ENCODE data around the gene SORCS2. TPM values are rescaled to one million over a fixed set of nuclear protein-coding genes. Genes with fewer than 3 reads are reported as not detected.

Gene SORCS2
- total RNA-seq, 4 donors from 2014 or later: 0.48 to 1.8 (median 0.68) TPM; not detected in 1

- intact Hi-C loops (cut with DNase I; ENCODE audit: low total_unique reads) (no loop called here), in situ Hi-C loops (cut with MboI; ENCODE audit: low pct_ligation_motif_present in 1 of 4, low pct_unique_long_range_greater_than_20kb in 1 of 4, low sequenced_read_pairs in 3 of 4) (no loop called here)
- Histone ChIP-seq H3K36me3 (no peaks in the 10 kb centered on the region), H3K27ac (no peak overlapping the region), H3K4me3 (no peak overlapping the region), H3K9me3 (no peaks in the 10 kb centered on the region), H3K27me3 (no peaks in the 10 kb centered on the region), H3K4me1 (no peaks in the 10 kb centered on the region)
- DNase-seq: no peak
- TF ChIP-seq POLR2A (IDR thresholded peaks at IDR 0.05) (no peak), EP300 (IDR thresholded peaks at IDR 0.05; ENCODE audit: low read depth) (no peak), POLR2AphosphoS5 (IDR thresholded peaks at IDR 0.05) (no peak), CTCF (IDR thresholded peaks at IDR 0.05) (no peak)
- WGBS, 2 donors (ENCODE audit: low coverage in 1 of 2): 94% methylated on average over 8 of the region's 8 CpGs; no CpG with 5 or more reads in 1 of the 2 donors
These were observed 418.5 kb downstream of the SORCS2 start for GRCh38 chr4:7610841-7611240.

DNA sequence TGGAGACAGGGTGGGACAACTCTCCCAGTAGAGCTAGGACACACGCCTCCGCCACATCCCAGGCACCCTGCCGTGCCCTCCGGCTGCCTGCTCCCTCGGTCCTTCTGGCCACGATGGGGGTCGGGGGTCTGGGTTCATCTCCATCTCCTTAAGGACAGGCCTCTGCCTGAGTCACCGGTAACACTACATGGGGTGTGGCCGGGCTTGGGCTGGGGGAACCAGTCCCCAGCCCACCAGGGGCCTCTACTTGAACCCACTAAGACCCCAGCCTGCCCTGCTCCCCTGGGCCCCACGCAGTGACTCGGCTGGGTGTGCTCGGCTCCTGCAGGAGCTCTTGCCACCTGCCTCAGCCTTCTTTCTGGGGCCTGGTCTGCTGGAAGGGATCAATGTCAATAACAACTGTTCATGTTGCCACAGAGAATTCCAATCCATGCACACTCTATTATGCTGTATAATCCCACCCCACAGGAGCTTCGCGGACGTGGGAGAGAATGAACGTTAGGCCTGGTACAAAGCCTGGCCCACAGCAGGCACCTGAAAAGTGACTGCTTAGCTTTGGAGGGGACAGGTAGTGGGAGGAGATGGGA, 420.1 kb downstream of the SORCS2 start:
- no peak for DNase-seq
- Histone ChIP-seq H3K9me3 (no peaks in the 10 kb centered on the region), H3K4me3 (no peak overlapping the region), H3K27me3 (no peaks in the 10 kb centered on the region), H3K27ac (no peak overlapping the region), H3K4me1 (no peaks in the 10 kb centered on the region), H3K36me3 (no peaks in the 10 kb centered on the region)
- TF ChIP-seq EP300 (IDR thresholded peaks at IDR 0.05; ENCODE audit: low read depth): no peak
- TF ChIP-seq POLR2AphosphoS5 (IDR thresholded peaks at IDR 0.05): no peak
- TF ChIP-seq CTCF (IDR thresholded peaks at IDR 0.05): no peak
- no peak for TF ChIP-seq POLR2A (IDR thresholded peaks at IDR 0.05)
- intact Hi-C loops (cut with DNase I; ENCODE audit: low total_unique reads) (no loop called here), in situ Hi-C loops (cut with MboI; ENCODE audit: low pct_ligation_motif_present in 1 of 4, low pct_unique_long_range_greater_than_20kb in 1 of 4, low sequenced_read_pairs in 3 of 4) (no loop called here)
- WGBS, 2 donors (ENCODE audit: low coverage in 1 of 2): 86% methylated on average over 16 of the region's 16 CpGs; no CpG with 5 or more reads in 1 of the 2 donors

DNA sequence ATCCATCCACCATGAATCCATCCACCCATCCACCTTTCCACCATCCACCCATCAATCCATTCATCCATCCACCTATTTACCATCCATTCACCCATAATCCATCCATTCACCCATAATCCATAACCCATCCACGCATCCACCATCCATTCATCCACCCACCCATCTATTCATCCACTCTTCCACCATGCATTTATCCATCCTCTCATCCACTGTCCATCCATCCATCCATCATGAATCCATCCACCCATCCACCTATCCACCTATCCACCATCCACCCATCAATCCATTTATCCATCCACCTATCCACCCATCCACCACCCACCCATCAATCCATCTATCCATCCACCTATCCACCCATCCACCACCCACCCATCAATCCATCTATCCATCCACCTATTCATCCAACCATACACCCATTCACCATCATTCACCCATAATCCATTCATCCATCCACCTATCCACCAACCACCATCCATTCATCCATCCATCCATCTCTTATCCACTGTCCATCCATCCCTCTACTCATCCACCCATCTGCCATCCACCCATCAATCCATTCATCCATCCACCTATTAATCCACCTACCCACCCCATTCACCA, 422.1 kb downstream of the SORCS2 start:
- H3K4me3 ChIP-seq: no peak overlapping the region
- H3K9me3 ChIP-seq: no peaks in the 10 kb centered on the region
- TF ChIP-seq POLR2AphosphoS5 (IDR thresholded peaks at IDR 0.05): no peak
- no peak for TF ChIP-seq CTCF (IDR thresholded peaks at IDR 0.05)
- no peak for TF ChIP-seq POLR2A (IDR thresholded peaks at IDR 0.05)
- no peaks in the 10 kb centered on the region for H3K4me1 ChIP-seq
- no peaks in the 10 kb centered on the region for H3K27me3 ChIP-seq
- DNase-seq: no peak
- H3K36me3 ChIP-seq: no peaks in the 10 kb centered on the region
- intact Hi-C loops (cut with DNase I; ENCODE audit: low total_unique reads) (no loop called here), in situ Hi-C loops (cut with MboI; ENCODE audit: low pct_ligation_motif_present in 1 of 4, low pct_unique_long_range_greater_than_20kb in 1 of 4, low sequenced_read_pairs in 3 of 4) (no loop called here)
- WGBS, 2 donors (ENCODE audit: low coverage in 1 of 2): 97 to 100% methylated on average over 1 of the region's 1 CpG
- H3K27ac ChIP-seq: no peak overlapping the region

DNA sequence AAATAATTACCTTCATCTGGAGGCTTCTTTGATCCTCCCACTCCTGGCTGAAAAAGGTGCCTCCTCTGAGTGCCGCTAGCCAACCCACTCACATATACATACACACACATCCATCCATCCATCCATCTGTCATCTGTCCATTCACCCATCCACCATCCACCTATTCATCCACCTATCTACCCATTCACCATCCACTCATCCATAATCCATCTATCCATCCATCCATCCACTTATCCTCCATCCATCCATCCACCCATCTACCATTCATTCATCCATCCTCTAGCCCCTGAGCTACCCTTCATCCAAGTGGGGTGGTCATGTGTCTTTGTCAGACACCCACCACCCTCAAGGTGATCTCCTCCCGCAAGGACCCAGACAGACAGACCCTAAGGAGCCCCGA, 423.9 kb downstream of the SORCS2 start:
- Histone ChIP-seq H3K36me3 (no peaks in the 10 kb centered on the region), H3K4me1 (no peaks in the 10 kb centered on the region), H3K27me3 (no peaks in the 10 kb centered on the region), H3K4me3 (no peak overlapping the region), H3K27ac (no peak overlapping the region), H3K9me3 (no peaks in the 10 kb centered on the region)
- in situ Hi-C loops (cut with MboI; ENCODE audit: low pct_ligation_motif_present in 1 of 4, low pct_unique_long_range_greater_than_20kb in 1 of 4, low sequenced_read_pairs in 3 of 4): no loop called here
- WGBS, 2 donors (ENCODE audit: low coverage in 1 of 2): 92% methylated on average over 2 to 3 of the region's 3 CpGs
- intact Hi-C loops (cut with DNase I; ENCODE audit: low total_unique reads): no loop called here
- TF ChIP-seq POLR2AphosphoS5 (IDR thresholded peaks at IDR 0.05) (no peak), POLR2A (IDR thresholded peaks at IDR 0.05) (no peak), CTCF (IDR thresholded peaks at IDR 0.05) (no peak), EP300 (IDR thresholded peaks at IDR 0.05; ENCODE audit: low read depth) (no peak)
- DNase-seq: no peak
